Natural killer cell (primary cell): ENCODE results near the gene NRSN2. TPM values are rescaled to one million over a fixed set of nuclear protein-coding genes. Genes with fewer than 3 reads are reported as not detected.

Experiments
- ATAC-seq, 3 donors: fragments of 150-1000 bp in 2 of 3; fragments of 200-7000 bp in 1 of 3; cut with Tn5 transposase; 1 replicate in 1 of 3; 2 replicates in 2 of 3; pipeline ENCODE4 v1.10.0; 2021; ENCODE audit warnings: mild to moderate bottlenecking in 2 of 3, moderate library complexity in 2 of 3
- DNase-seq, 2 donors: peaks; one replicate each; pipeline versions ENCODE4 v3.0.0 to v3.0.0-alpha.2; 2013 to 2021; ENCODE audit warnings: mixed read lengths in 1 of 2
- H3K27ac ChIP-seq: one replicate; pipeline ENCODE4 v1.5.1; 2013; ENCODE audit warnings: mild to moderate bottlenecking, low read length
- H3K27me3 ChIP-seq: one replicate; pipeline ENCODE4 v1.6.1; 2013; ENCODE audit warnings: low read length; ENCODE audit not compliant: control insufficient read depth, insufficient read depth
- H3K36me3 ChIP-seq: one replicate; pipeline ENCODE4 v1.6.1; 2013; ENCODE audit warnings: low read length; ENCODE audit not compliant: control insufficient read depth, insufficient read depth
- H3K4me1 ChIP-seq: one replicate; pipeline ENCODE4 v1.6.1; 2013; ENCODE audit warnings: low read length; ENCODE audit not compliant: control insufficient read depth, insufficient read depth
- H3K4me3 ChIP-seq: one replicate; pipeline ENCODE4 v1.5.1; 2013; ENCODE audit warnings: low read length
- H3K9me3 ChIP-seq: one replicate; pipeline ENCODE4 v1.6.1; 2013; ENCODE audit warnings: low read length; ENCODE audit not compliant: control insufficient read depth, insufficient read depth
- H3K27ac Mint-ChIP-seq, 2 donors: one replicate each; pipeline ENCODE4 v1.8.0; 2022; ENCODE audit warnings: mild to moderate bottlenecking in 2 of 2, mixed read lengths in 2 of 2, moderate library complexity in 1 of 2
- H3K27me3 Mint-ChIP-seq, 2 donors: one replicate each; pipeline ENCODE4 v1.8.0; 2022; ENCODE audit warnings: low read depth in 2 of 2, mixed read lengths in 2 of 2
- H3K36me3 Mint-ChIP-seq: one replicate; pipeline ENCODE4 v1.8.0; 2022; ENCODE audit warnings: mixed read lengths
- H3K4me1 Mint-ChIP-seq, 2 donors: one replicate each; pipeline ENCODE4 v1.8.0; 2022; ENCODE audit warnings: mixed read lengths in 2 of 2
- H3K4me3 Mint-ChIP-seq: one replicate; pipeline ENCODE4 v1.8.0; 2022; ENCODE audit warnings: mild to moderate bottlenecking, moderate library complexity, mixed read lengths
- H3K9me3 Mint-ChIP-seq, 2 donors: one replicate each; pipeline ENCODE4 v1.8.0; 2022; ENCODE audit warnings: mixed read lengths in 2 of 2
- CTCF ChIP-seq: fragments of 200-600 bp; IDR thresholded peaks from one replicate; pipeline ENCODE4 v1.8.0; 2022; ENCODE audit warnings: antibody characterized with exemption
- WGBS: methylation state at CpG from one replicate; pipeline ENCODE4 v1.1.7; 2013; ENCODE audit warnings: missing lambda C conversion rate; ENCODE audit not compliant: insufficient coverage; 5-methylcytosine and 5-hydroxymethylcytosine counted together
- intact Hi-C: fragments of 100-400 bp; cut with micrococcal nuclease; formaldehyde crosslinking; loops from one replicate; pipeline ENCODE4 v1.14.2; 2022
- total RNA-seq, 4 donors: library from RNA; stranded (reverse); fragments of 120-200 nt in 1 of 4; gene quantifications; one replicate each; pipeline versions ENCODE4 v1.2.3 to v1.2.4, GENCODE V29; 2013 to 2022

The NRSN2 gene
- total RNA-seq, 3 donors from 2014 or later (not counting 1 experiment from before 2014, with no cell fraction given): 6.6 to 9.3 (median 8.4) TPM

- peaks cover 0 to 11% of the 10 kb centered on the region in 2 donors for H3K4me1 Mint-ChIP-seq
- H3K4me1 ChIP-seq: peaks cover 32% of the 10 kb centered on the region
- H3K36me3 Mint-ChIP-seq: no peaks in the 10 kb centered on the region
- no peaks in the 10 kb centered on the region for H3K9me3 ChIP-seq
- intact Hi-C loops: loop anchor here (1.0 to 2.0 kb wide), 2 partner anchors 14 to 26 kb away; no protein-coding TSS in a partner anchor
- no peaks in the 10 kb centered on the region for H3K27me3 Mint-ChIP-seq
- peak; percentile 72 to 88 (median 74) for ATAC-seq
- peak; percentile 20 for TF ChIP-seq CTCF
- H3K27ac Mint-ChIP-seq: peak overlapping the region; percentile 70 to 74
- H3K36me3 ChIP-seq: no peaks in the 10 kb centered on the region
- no peaks in the 10 kb centered on the region for H3K27me3 ChIP-seq
- peak; percentile 88 to 92 for DNase-seq
- H3K4me3 Mint-ChIP-seq: peak overlapping the region; percentile 91
- peak overlapping the region; percentile 59 for H3K4me3 ChIP-seq
- under 1% methylated on average over 64 of the region's 69 CpGs for WGBS
- H3K9me3 Mint-ChIP-seq: no peaks in the 10 kb centered on the region
- peak overlapping the region; percentile 60 for H3K27ac ChIP-seq
These were observed 22.5 kb upstream of the NRSN2 start for GRCh38 chr20:324177-325044.

- no peak for TF ChIP-seq CTCF
- Mint-ChIP-seq H3K4me3 (peak within 1 kb of the TSS; percentile 91), H3K27me3 (no peaks in the 10 kb centered on the region), H3K36me3 (no peaks in the 10 kb centered on the region), H3K9me3 (no peaks in the 10 kb centered on the region), H3K27ac (peak within 1 kb of the TSS; percentile 70 to 74), H3K4me1 (peaks cover 0 to 14% of the 10 kb centered on the region in 2 donors)
- H3K4me1 ChIP-seq: peaks cover 39% of the 10 kb centered on the region
- under 1% methylated on average over 106 of the region's 106 CpGs for whole genome bisulfite sequencing
- DNase-seq (peak; percentile 96 to 98), ATAC-seq (peak; percentile 79 to 89 (median 82))
- intact Hi-C loops: loop anchor here (2.0 kb wide), 1 partner anchor 14 kb away; no protein-coding TSS in a partner anchor
- peak within 1 kb of the TSS; percentile 60 for H3K27ac ChIP-seq
- no peaks in the 10 kb centered on the region for H3K27me3 ChIP-seq
- peak within 1 kb of the TSS; percentile 59 for H3K4me3 ChIP-seq
- no peaks in the 10 kb centered on the region for H3K9me3 ChIP-seq
- H3K36me3 ChIP-seq: no peaks in the 10 kb centered on the region
These were observed 21.6 kb upstream of the NRSN2 start, which contains the start of gene SOX12 for GRCh38 chr20:325045-325888. Gene SOX12 (plus strand): TSS chr20:325552. CDS start chr20:325925, 373 bp downstream.

GRCh38 chr20:325889-326644, 20.8 kb upstream of the NRSN2 start:
- TF ChIP-seq CTCF: no peak
- no peaks in the 10 kb centered on the region for H3K27me3 ChIP-seq
- peak overlapping the region in 1 of 2 donors; percentile 60 for H3K27ac Mint-ChIP-seq
- no peaks in the 10 kb centered on the region for H3K9me3 Mint-ChIP-seq
- no peak for ATAC-seq
- H3K36me3 ChIP-seq: no peaks in the 10 kb centered on the region
- H3K36me3 Mint-ChIP-seq: no peaks in the 10 kb centered on the region
- peak; percentile 37 to 69 for DNase-seq
- H3K4me3 ChIP-seq: peak overlapping the region; percentile 54
- peaks cover 0 to 18% of the 10 kb centered on the region in 2 donors for H3K4me1 Mint-ChIP-seq
- H3K4me1 ChIP-seq: peaks cover 39% of the 10 kb centered on the region
- H3K4me3 Mint-ChIP-seq: peak overlapping the region; percentile 84
- H3K9me3 ChIP-seq: no peaks in the 10 kb centered on the region
- H3K27ac ChIP-seq: no peak overlapping the region
- intact Hi-C loops: loop anchor here (2.0 kb wide), 1 partner anchor 15 kb away; no protein-coding TSS in a partner anchor
- H3K27me3 Mint-ChIP-seq: no peaks in the 10 kb centered on the region
- WGBS: under 1% methylated on average over 103 of the region's 103 CpGs
